K562 (cell line): ENCODE results near the gene PLCB1. TPM values are rescaled to one million over a fixed set of nuclear protein-coding genes. Genes with fewer than 3 reads are reported as not detected.

Source experiments
- ATAC-seq: fragments of 200-7000 bp; cut with Tn5 transposase; 3 replicates; pipeline ENCODE4 v1.9.1; 2020; ENCODE audit warnings: moderate library complexity
- BruUV-seq: library from RNA; stranded (reverse); fragments of 400-500 nt; replicated peaks from 2 replicates; lab custom pipeline; 2021; lab: Mats Ljungman, UMichigan
- CTCF ChIA-PET: fragments of 300-600 bp; formaldehyde crosslinking; extraction: SDS; loops from one replicate; lab custom pipeline; 2021; ENCODE audit warnings: low intra/inter-chr PET ratio; lab: Yijun Ruan, JAX
- POLR2A ChIA-PET: fragments of 300-600, 350-650 bp; sonication (Branson Sonifier 250); formaldehyde crosslinking; extraction: SDS; loops from one replicate; lab custom pipeline; 2021; ENCODE audit warnings: antibody characterized with exemption, inconsistent platforms; lab: Yijun Ruan, JAX
- DNase-seq, 4 experiments: peaks; one replicate each; pipeline versions ENCODE4 v3.0.0 to v3.0.0-alpha.2; 2011 to 2018; ENCODE audit warnings: low spot score in 3 of 4, mixed read lengths in 3 of 4; ENCODE audit errors: extremely low read depth in 1 of 4
- FAIRE-seq: peaks from 2 replicates; lab custom pipeline; 2011; peaks lifted over from hg19 to GRCh38; lab: Jason Lieb, UNC
- H2AFZ ChIP-seq: 2 replicates; pipeline ENCODE4 v1.6.0; 2011; ENCODE audit warnings: low read depth, low read length, control low read depth, inconsistent platforms
- H3K27ac ChIP-seq: fragments of 200-600 bp; 3 replicates; pipeline ENCODE4 v1.8.0; 2011; ENCODE audit warnings: low read depth, mild to moderate bottlenecking, control low read depth, inconsistent platforms, low read length, moderate library complexity, mixed read lengths; ENCODE audit errors: extremely low read depth
- H3K27me3 ChIP-seq, 2 experiments: fragments of 300-600 bp in 1 of 2; 2 replicates in 1 of 2; 3 replicates in 1 of 2; pipeline versions ENCODE4 v1.6.0 to v1.8.0; 2011; ENCODE audit warnings: inconsistent platforms in 2 of 2, low read length in 2 of 2, mild to moderate bottlenecking in 1 of 2, mixed read lengths in 1 of 2, moderate library complexity in 1 of 2; ENCODE audit not compliant: control insufficient read depth in 2 of 2, insufficient read depth in 2 of 2
- H3K36me3 ChIP-seq: fragments of 300-600 bp; 3 replicates; pipeline ENCODE4 v1.8.0; 2011; ENCODE audit warnings: mild to moderate bottlenecking, low read length, inconsistent platforms; ENCODE audit not compliant: control insufficient read depth, insufficient read depth
- H3K4me1 ChIP-seq, 2 experiments: fragments of 200-600 bp in 1 of 2; replicated peaks in 1 of 2; 2 replicates in 1 of 2; 3 replicates in 1 of 2; pipeline versions ENCODE4 v1.5.1 to v1.8.0; 2011; ENCODE audit warnings: inconsistent platforms in 2 of 2, low read length in 2 of 2, mild to moderate bottlenecking in 1 of 2, mixed read lengths in 1 of 2, moderate library complexity in 1 of 2; ENCODE audit not compliant: control insufficient read depth in 2 of 2, insufficient read depth in 2 of 2
- H3K4me2 ChIP-seq: 2 replicates; pipeline ENCODE4 v1.6.1; 2011; ENCODE audit warnings: low read length, control low read depth, inconsistent platforms, mixed read lengths; ENCODE audit not compliant: insufficient read depth
- H3K4me3 ChIP-seq: fragments of 200-600 bp; sonication (generic), shearing (Covaris generic); 2 replicates; pipeline ENCODE4 v1.5.1; 2016; ENCODE audit warnings: control low read depth, inconsistent platforms
- H3K79me2 ChIP-seq: fragments of 200-600 bp; 3 replicates; pipeline ENCODE4 v1.8.0; 2011; ENCODE audit warnings: low read length, inconsistent platforms; ENCODE audit not compliant: control insufficient read depth, insufficient read depth
- H3K9ac ChIP-seq, 2 experiments: 2 replicates each; pipeline versions ENCODE4 v1.6.0 to v1.6.1; 2011; ENCODE audit warnings: low read depth in 2 of 2, low read length in 2 of 2, control low read depth in 1 of 2, inconsistent platforms in 1 of 2, mild to moderate bottlenecking in 1 of 2, mixed read lengths in 1 of 2; ENCODE audit not compliant: insufficient read depth in 1 of 2
- H3K9me1 ChIP-seq: one replicate; pipeline ENCODE4 v1.6.0; 2011; ENCODE audit warnings: inconsistent platforms, mild to moderate bottlenecking, low read length, moderate library complexity; ENCODE audit not compliant: control insufficient read depth, insufficient read depth
- H3K9me3 ChIP-seq: replicated peaks from 2 replicates; pipeline ENCODE4 v1.5.1; 2011; ENCODE audit warnings: low read depth, low read length, inconsistent platforms; ENCODE audit not compliant: control insufficient read depth, insufficient read depth
- H4K20me1 ChIP-seq: replicated peaks from 2 replicates; pipeline ENCODE4 v1.6.1; 2011; ENCODE audit warnings: low read length, inconsistent platforms, mixed read lengths; ENCODE audit not compliant: control insufficient read depth, insufficient read depth
- ETS2 ChIP-seq: IDR thresholded peaks from 2 replicates; pipeline ENCODE4 v1.6.1; 2016; ENCODE audit warnings: borderline replicate concordance, missing genetic modification characterization, mild to moderate bottlenecking, moderate library complexity, missing compliant biosample characterization; ENCODE audit not compliant: poor library complexity, severe bottlenecking
- HMGN3 ChIP-seq: IDR thresholded peaks from 2 replicates; pipeline ENCODE4 v1.6.1; 2011; ENCODE audit warnings: borderline replicate concordance, low read depth, mild to moderate bottlenecking, mixed read lengths, low read length; ENCODE audit not compliant: insufficient read length; ENCODE audit errors: extremely low read depth
- HNRNPLL ChIP-seq: fragments of 200-400 bp; formaldehyde crosslinking; IDR thresholded peaks from 2 replicates; pipeline ENCODE4 v1.6.1; 2017; ENCODE audit warnings: low read length, low read depth, mild to moderate bottlenecking; ENCODE audit not compliant: poor library complexity, severe bottlenecking
- MTA1 ChIP-seq: fragments of 450-650 bp; IDR thresholded peaks from 2 replicates; pipeline ENCODE4 v1.6.1; 2017; ENCODE audit warnings: borderline replicate concordance
- NCOA1 ChIP-seq: fragments of 450-650 bp; IDR thresholded peaks from 2 replicates; pipeline ENCODE4 v1.6.1; 2016; ENCODE audit warnings: low read depth
- SETDB1 ChIP-seq: IDR thresholded peaks from one replicate; pipeline ENCODE4 v1.6.1; 2012; ENCODE audit warnings: low read length, control low read depth, inconsistent platforms
- SP2 ChIP-seq: IDR thresholded peaks from 2 replicates; pipeline ENCODE4 v1.6.1; 2011; ENCODE audit warnings: mild to moderate bottlenecking, low read depth, low read length, moderate library complexity; ENCODE audit not compliant: poor library complexity, severe bottlenecking; ENCODE audit errors: extremely low read depth
- ZNF140 ChIP-seq: fragments of 250-450 bp; sonication (Bioruptor Pico); IDR thresholded peaks from 2 replicates; pipeline ENCODE4 v1.8.0; 2021; ENCODE audit warnings: moderate library complexity, mild to moderate bottlenecking, inconsistent platforms
- WGBS: fragments of 100-300 bp; shearing (Covaris generic); methylation state at CpG from one replicate; pipeline ENCODE4 v1.1.6; 2016; ENCODE audit warnings: low coverage, mixed read lengths; ENCODE audit not compliant: insufficient coverage; ENCODE audit errors: missing lambda C conversion rate; 5-methylcytosine and 5-hydroxymethylcytosine counted together
- in situ Hi-C: fragments of 300-500 bp; cut with MboI; formaldehyde crosslinking; loops from 4 replicates; pipeline ENCODE4 v1.15.0; 2018; ENCODE audit warnings: inconsistent platforms, mixed read lengths
- intact Hi-C: fragments of 100-400 bp; cut with micrococcal nuclease; formaldehyde crosslinking; loops from 2 replicates; pipeline ENCODE4 v1.14.2; 2022
- polyA plus RNA-seq, 8 experiments: library from polyadenylated mRNA; depleted of rRNA in 4 of 8; stranded (reverse) in 5 of 8; unstranded in 3 of 8; fragments of >200 nt; fragmentation: Nextera tagmentation in 2 of 8; fragmentation: Illumina TruSeq in 1 of 8; extraction: Ambion mirVana in 2 of 8; extraction: Trizol in 1 of 8; gene quantifications; 2 replicates each; pipeline versions ENCODE4 v1.2.1 to v1.2.3, GENCODE V29; 2011 to 2014; ENCODE audit warnings: inconsistent platforms in 1 of 8, missing spikeins in 1 of 8
- total RNA-seq, 7 experiments: library from RNA; depleted of rRNA in 6 of 7; stranded (reverse); fragments of >200 nt in 6 of 7; fragmentation: Illumina TruSeq in 2 of 7; extraction: Trizol in 2 of 7; gene quantifications; 2 replicates each; pipeline versions ENCODE4 v1.2.1 to v1.2.3, GENCODE V29; 2011 to 2021; ENCODE audit warnings: low replicate concordance in 1 of 7
- TF ChIP-seq, protein P1 (sequence below): sonication (generic); formaldehyde crosslinking; IDR thresholded peaks from 2 replicates; pipeline ENCODE4 v1.8.0; 2023; ENCODE audit warnings: mild to moderate bottlenecking, missing genetic modification reagents
- TF ChIP-seq, protein P2 (sequence below): sonication (generic); formaldehyde crosslinking; IDR thresholded peaks from 2 replicates; pipeline ENCODE4 v1.8.0; 2022; ENCODE audit warnings: mild to moderate bottlenecking, missing genetic modification reagents
- TF ChIP-seq, protein P3 (sequence below): fragments of 250-450 bp; sonication (Bioruptor Pico); IDR thresholded peaks from 2 replicates; pipeline ENCODE4 v1.4.0; 2020; ENCODE audit warnings: mild to moderate bottlenecking, moderate library complexity

PLCB1 gene
- total and polyA plus RNA-seq, 9 of the 15 experiments (the other 6 are each of a cell fraction or from before 2014, with no cell fraction given) = 0.34 to 3.1 (median 1.3) TPM

DNA sequence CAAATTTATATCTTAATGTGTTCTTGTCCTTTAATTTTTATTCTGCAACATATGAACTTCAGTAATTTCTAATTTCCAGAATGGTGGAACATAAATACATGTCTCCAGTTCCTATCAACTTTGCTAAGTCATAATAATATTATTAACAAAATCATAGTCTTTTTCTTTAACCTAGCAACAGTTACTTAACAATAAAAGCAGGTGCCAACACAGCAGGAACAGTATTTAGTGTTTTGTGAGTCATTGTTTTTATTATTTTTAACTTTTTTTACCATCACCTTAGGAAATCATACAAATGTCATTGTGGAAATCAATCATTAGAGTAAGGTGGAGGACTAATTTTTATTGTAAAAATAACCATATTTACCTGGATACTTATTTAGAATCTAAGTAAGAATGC is 133.5 kb downstream of the PLCB1 start (continued):
- TF ChIP-seq HMGN3 (no peak), NCOA1 (no peak), ZNF140 (CRISPR knock-in tag) (no peak), MTA1 (no peak)
- TF ChIP-seq, protein P1, sequence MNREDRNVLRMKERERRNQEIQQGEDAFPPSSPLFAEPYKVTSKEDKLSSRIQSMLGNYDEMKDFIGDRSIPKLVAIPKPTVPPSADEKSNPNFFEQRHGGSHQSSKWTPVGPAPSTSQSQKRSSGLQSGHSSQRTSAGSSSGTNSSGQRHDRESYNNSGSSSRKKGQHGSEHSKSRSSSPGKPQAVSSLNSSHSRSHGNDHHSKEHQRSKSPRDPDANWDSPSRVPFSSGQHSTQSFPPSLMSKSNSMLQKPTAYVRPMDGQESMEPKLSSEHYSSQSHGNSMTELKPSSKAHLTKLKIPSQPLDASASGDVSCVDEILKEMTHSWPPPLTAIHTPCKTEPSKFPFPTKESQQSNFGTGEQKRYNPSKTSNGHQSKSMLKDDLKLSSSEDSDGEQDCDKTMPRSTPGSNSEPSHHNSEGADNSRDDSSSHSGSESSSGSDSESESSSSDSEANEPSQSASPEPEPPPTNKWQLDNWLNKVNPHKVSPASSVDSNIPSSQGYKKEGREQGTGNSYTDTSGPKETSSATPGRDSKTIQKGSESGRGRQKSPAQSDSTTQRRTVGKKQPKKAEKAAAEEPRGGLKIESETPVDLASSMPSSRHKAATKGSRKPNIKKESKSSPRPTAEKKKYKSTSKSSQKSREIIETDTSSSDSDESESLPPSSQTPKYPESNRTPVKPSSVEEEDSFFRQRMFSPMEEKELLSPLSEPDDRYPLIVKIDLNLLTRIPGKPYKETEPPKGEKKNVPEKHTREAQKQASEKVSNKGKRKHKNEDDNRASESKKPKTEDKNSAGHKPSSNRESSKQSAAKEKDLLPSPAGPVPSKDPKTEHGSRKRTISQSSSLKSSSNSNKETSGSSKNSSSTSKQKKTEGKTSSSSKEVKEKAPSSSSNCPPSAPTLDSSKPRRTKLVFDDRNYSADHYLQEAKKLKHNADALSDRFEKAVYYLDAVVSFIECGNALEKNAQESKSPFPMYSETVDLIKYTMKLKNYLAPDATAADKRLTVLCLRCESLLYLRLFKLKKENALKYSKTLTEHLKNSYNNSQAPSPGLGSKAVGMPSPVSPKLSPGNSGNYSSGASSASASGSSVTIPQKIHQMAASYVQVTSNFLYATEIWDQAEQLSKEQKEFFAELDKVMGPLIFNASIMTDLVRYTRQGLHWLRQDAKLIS (CRISPR knock-in tag) = no peak

DNA sequence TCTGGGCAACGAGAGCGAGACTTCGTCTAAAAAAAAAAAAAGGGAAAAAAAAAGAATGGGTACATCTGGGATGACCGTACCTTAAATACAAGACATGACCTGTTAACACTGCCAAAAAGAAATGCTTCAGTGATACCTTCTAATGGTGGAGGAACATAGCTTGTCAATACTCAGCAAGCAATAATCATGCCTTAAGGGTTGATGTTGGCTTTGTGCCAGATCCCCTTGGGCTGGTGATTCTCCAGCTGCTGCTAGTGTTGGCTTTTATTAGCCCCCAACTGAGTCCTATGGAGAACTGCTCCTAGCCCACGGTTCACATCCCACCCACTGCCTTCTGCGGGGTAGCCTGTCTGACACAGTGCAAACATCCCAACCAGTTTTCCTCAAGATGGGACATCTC is 134.9 kb downstream of the PLCB1 start:
- CTCF ChIA-PET = no interaction called here
- H3K4me2 ChIP-seq = no peak overlapping the region
- no peaks in the 10 kb centered on the region for H3K79me2 ChIP-seq
- no peak for DNase-seq
- H3K27me3 ChIP-seq = no peaks in the 10 kb centered on the region
- H3K9ac ChIP-seq = no peak overlapping the region
- ATAC-seq = no peak
- intact Hi-C loops = no loop called here
- H3K36me3 ChIP-seq = no peaks in the 10 kb centered on the region
- no peak overlapping the region for H2AFZ ChIP-seq
- H3K4me3 ChIP-seq = no peak overlapping the region
- in situ Hi-C loops = no loop called here
- POLR2A ChIA-PET = no interaction called here
- no peak overlapping the region for H3K27ac ChIP-seq
- BruUV-seq = no TSS peak
- FAIRE-seq = no peak
- H3K9me1 ChIP-seq = no peaks in the 10 kb centered on the region
- WGBS = 3% methylated on average over 6 of the region's 6 CpGs
- no peaks in the 10 kb centered on the region for H3K9me3 ChIP-seq
- no peaks in the 10 kb centered on the region for H3K4me1 ChIP-seq
- H4K20me1 ChIP-seq = no peaks in the 10 kb centered on the region
- TF ChIP-seq, protein P2, sequence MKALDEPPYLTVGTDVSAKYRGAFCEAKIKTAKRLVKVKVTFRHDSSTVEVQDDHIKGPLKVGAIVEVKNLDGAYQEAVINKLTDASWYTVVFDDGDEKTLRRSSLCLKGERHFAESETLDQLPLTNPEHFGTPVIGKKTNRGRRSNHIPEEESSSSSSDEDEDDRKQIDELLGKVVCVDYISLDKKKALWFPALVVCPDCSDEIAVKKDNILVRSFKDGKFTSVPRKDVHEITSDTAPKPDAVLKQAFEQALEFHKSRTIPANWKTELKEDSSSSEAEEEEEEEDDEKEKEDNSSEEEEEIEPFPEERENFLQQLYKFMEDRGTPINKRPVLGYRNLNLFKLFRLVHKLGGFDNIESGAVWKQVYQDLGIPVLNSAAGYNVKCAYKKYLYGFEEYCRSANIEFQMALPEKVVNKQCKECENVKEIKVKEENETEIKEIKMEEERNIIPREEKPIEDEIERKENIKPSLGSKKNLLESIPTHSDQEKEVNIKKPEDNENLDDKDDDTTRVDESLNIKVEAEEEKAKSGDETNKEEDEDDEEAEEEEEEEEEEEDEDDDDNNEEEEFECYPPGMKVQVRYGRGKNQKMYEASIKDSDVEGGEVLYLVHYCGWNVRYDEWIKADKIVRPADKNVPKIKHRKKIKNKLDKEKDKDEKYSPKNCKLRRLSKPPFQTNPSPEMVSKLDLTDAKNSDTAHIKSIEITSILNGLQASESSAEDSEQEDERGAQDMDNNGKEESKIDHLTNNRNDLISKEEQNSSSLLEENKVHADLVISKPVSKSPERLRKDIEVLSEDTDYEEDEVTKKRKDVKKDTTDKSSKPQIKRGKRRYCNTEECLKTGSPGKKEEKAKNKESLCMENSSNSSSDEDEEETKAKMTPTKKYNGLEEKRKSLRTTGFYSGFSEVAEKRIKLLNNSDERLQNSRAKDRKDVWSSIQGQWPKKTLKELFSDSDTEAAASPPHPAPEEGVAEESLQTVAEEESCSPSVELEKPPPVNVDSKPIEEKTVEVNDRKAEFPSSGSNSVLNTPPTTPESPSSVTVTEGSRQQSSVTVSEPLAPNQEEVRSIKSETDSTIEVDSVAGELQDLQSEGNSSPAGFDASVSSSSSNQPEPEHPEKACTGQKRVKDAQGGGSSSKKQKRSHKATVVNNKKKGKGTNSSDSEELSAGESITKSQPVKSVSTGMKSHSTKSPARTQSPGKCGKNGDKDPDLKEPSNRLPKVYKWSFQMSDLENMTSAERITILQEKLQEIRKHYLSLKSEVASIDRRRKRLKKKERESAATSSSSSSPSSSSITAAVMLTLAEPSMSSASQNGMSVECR (CRISPR knock-in tag) = no peak
- no peak for TF ChIP-seq HNRNPLL
- TF ChIP-seq SETDB1 = no peak
- TF ChIP-seq ETS2 = no peak
- TF ChIP-seq SP2 = no peak
- TF ChIP-seq, protein P3, sequence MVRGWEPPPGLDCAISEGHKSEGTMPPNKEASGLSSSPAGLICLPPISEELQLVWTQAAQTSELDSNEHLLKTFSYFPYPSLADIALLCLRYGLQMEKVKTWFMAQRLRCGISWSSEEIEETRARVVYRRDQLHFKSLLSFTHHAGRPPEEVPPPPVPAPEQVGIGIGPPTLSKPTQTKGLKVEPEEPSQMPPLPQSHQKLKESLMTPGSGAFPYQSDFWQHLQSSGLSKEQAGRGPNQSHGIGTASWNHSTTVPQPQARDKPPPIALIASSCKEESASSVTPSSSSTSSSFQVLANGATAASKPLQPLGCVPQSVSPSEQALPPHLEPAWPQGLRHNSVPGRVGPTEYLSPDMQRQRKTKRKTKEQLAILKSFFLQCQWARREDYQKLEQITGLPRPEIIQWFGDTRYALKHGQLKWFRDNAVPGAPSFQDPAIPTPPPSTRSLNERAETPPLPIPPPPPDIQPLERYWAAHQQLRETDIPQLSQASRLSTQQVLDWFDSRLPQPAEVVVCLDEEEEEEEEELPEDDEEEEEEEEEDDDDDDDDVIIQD (CRISPR knock-in tag) = no peak
